CD4-positive, alpha-beta T cell (primary cell): ENCODE data around the gene ATM. TPM values are rescaled to one million over a fixed set of nuclear protein-coding genes. Genes with fewer than 3 reads are reported as not detected.
A peak's percentile ranks its signal among the peaks of the same experiment; 100 is the strongest.

Source experiments
- ATAC-seq: fragments of 200-7000 bp; cut with Tn5 transposase; one replicate; pipeline ENCODE4 v1.10.0; 2022; ENCODE audit warnings: mild to moderate bottlenecking; ENCODE audit not compliant: poor library complexity
- CTCF ChIA-PET: fragments of 350-600 bp; sonication (Branson Sonifier 250); formaldehyde crosslinking; loops from one replicate; lab custom pipeline; 2021; ENCODE audit warnings: antibody characterized with exemption, inconsistent platforms; lab: Charles Lee
- POLR2A ChIA-PET: fragments of 350-600 bp; sonication (Branson Sonifier 250); formaldehyde crosslinking; loops from one replicate; lab custom pipeline; 2021; ENCODE audit warnings: antibody characterized with exemption, inconsistent platforms; lab: Charles Lee
- DNase-seq, 14 experiments: peaks; one replicate each; pipeline ENCODE4 v3.0.0-alpha.2; 2013 to 2020; ENCODE audit warnings: mixed read lengths in 2 of 14
- H3K27ac ChIP-seq, 2 donors: one replicate each; pipeline versions ENCODE4 v1.5.1 to v1.7.0; 2013; ENCODE audit warnings: low read length in 2 of 2, low read depth in 1 of 2, mild to moderate bottlenecking in 1 of 2
- H3K27me3 ChIP-seq, 2 experiments: 1 replicate in 1 of 2; 2 replicates in 1 of 2; pipeline versions ENCODE4 v1.6.1 to v1.7.0; 2013; ENCODE audit warnings: low read length in 2 of 2, control low read depth in 1 of 2, mild to moderate bottlenecking in 1 of 2, moderate library complexity in 1 of 2; ENCODE audit not compliant: insufficient read depth in 2 of 2, control insufficient read depth in 1 of 2
- H3K36me3 ChIP-seq: one replicate; pipeline ENCODE4 v1.6.1; 2013; ENCODE audit warnings: low read length, control low read depth; ENCODE audit not compliant: insufficient read depth
- H3K4me1 ChIP-seq: one replicate; pipeline ENCODE4 v1.6.1; 2013; ENCODE audit warnings: low read length, control low read depth; ENCODE audit not compliant: insufficient read depth
- H3K4me3 ChIP-seq: one replicate; pipeline ENCODE4 v1.5.1; 2013; ENCODE audit warnings: mild to moderate bottlenecking, low read length, moderate library complexity
- H3K9me3 ChIP-seq, 2 experiments: 1 replicate in 1 of 2; 2 replicates in 1 of 2; pipeline versions ENCODE4 v1.6.1 to v1.7.0; 2013; ENCODE audit warnings: low read length in 2 of 2, mild to moderate bottlenecking in 2 of 2, control low read depth in 1 of 2, moderate library complexity in 1 of 2; ENCODE audit not compliant: control insufficient read depth in 1 of 2, insufficient read depth in 1 of 2
- H3K27ac Mint-ChIP-seq: one replicate; pipeline ENCODE4 v1.8.0; 2020; ENCODE audit warnings: mixed read lengths
- H3K27me3 Mint-ChIP-seq: one replicate; pipeline ENCODE4 v1.8.0; 2021; ENCODE audit warnings: mixed read lengths
- H3K36me3 Mint-ChIP-seq: one replicate; pipeline ENCODE4 v1.8.0; 2021; ENCODE audit warnings: low read depth, mixed read lengths
- H3K4me1 Mint-ChIP-seq: one replicate; pipeline ENCODE4 v1.8.0; 2021; ENCODE audit warnings: low read depth, mixed read lengths
- H3K4me3 Mint-ChIP-seq: one replicate; pipeline ENCODE4 v1.8.0; 2020; ENCODE audit warnings: mild to moderate bottlenecking, mixed read lengths
- H3K9me3 Mint-ChIP-seq: one replicate; pipeline ENCODE4 v1.8.0; 2020; ENCODE audit warnings: mixed read lengths
- CTCF ChIP-seq: fragments of 200-600 bp; IDR thresholded peaks from one replicate; pipeline ENCODE4 v1.8.0; 2022; ENCODE audit warnings: antibody characterized with exemption, mild to moderate bottlenecking
- intact Hi-C, 2 experiments: fragments of 100-400 bp; cut with DNase I in 1 of 2; cut with micrococcal nuclease in 1 of 2; formaldehyde crosslinking; loops; one replicate each; pipeline versions ENCODE4 v1.15.1 to v1.9.0; 2023 to 2025; cut with DNase I, micrococcal nuclease
- total RNA-seq, 174 experiments: library from RNA in 2 of 174; stranded (reverse) in 2 of 174; gene quantifications; one replicate each; pipeline ENCODE4 v1.2.3 and lab custom pipeline; 2021 to 2026

The ATM gene
- total RNA-seq, 2 experiments from 2014 or later: 307 to 329 TPM

- CTCF ChIA-PET: interaction anchor here (1.1 to 1.4 kb wide), 2 partner anchors 10 to 89 kb away, joined by 3 to 4 read pairs; no protein-coding TSS in a partner anchor
- POLR2A ChIA-PET: interaction anchor here (0.6 to 1.7 kb wide), 6 partner anchors 10 to 79 kb away, joined by 3 to 10 read pairs (median 4); partner anchors contain the start of genes ATM and NPAT
Observed at GRCh38 chr11:108206969-108207682, 15.7 kb upstream of the ATM start.

DNA sequence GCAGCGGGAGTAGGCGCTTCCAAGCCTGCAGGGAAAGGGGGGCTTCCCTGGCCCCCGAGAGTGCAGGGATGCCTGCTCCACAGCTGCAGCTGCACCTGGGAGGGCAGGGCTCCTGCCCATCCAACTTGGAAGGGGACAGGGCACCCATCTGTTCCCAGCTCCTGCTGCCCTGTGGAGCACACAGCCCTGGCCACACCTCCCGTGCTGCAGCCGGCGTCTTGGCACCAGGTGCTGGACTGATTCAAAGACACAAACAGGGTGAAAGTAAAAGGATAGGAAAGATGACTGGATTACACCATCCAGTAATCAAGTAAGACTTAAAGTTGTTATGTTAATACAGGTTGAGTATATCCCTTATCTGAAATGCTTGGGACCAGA lies 15.2 kb upstream of the ATM start:
- Histone ChIP-seq H3K9me3 (peaks cover 9 to 28% of the 10 kb centered on the region in 2 experiments), H3K27ac (no peak overlapping the region), H3K4me3 (no peak overlapping the region), H3K27me3 (no peaks in the 10 kb centered on the region), H3K36me3 (peaks cover 90% of the 10 kb centered on the region), H3K4me1 (peaks cover 29% of the 10 kb centered on the region)
- peaks cover 3% of the 10 kb centered on the region for H3K9me3 Mint-ChIP-seq
- H3K4me1 Mint-ChIP-seq: peaks cover 62% of the 10 kb centered on the region
- H3K36me3 Mint-ChIP-seq: peaks cover 100% of the 10 kb centered on the region
- H3K27me3 Mint-ChIP-seq: no peaks in the 10 kb centered on the region
- no peak for TF ChIP-seq CTCF
- H3K4me3 Mint-ChIP-seq: no peak overlapping the region
- ATAC-seq: no peak
- CTCF ChIA-PET: interaction anchor here (0.6 to 1.4 kb wide), 3 partner anchors 11 to 112 kb away, joined by 3 to 4 read pairs (median 3); no protein-coding TSS in a partner anchor
- POLR2A ChIA-PET: interaction anchor here (1.0 to 1.1 kb wide), 2 partner anchors 31 to 44 kb away, joined by 3 read pairs; no protein-coding TSS in a partner anchor
- DNase-seq: no peak
- intact Hi-C loops: no loop called here
- H3K27ac Mint-ChIP-seq: no peak overlapping the region

More at GRCh38 chr11:108206969-108207682, 15.7 kb upstream of the ATM start:
- Histone ChIP-seq H3K9me3 (peaks cover 9 to 28% of the 10 kb centered on the region in 2 experiments), H3K36me3 (peaks cover 91% of the 10 kb centered on the region), H3K4me3 (no peak overlapping the region), H3K27ac (no peak overlapping the region), H3K4me1 (peaks cover 33% of the 10 kb centered on the region), H3K27me3 (no peaks in the 10 kb centered on the region)
- Mint-ChIP-seq H3K27ac (no peak overlapping the region), H3K36me3 (peaks cover 98% of the 10 kb centered on the region), H3K27me3 (no peaks in the 10 kb centered on the region), H3K9me3 (peaks cover 3% of the 10 kb centered on the region), H3K4me1 (peaks cover 63% of the 10 kb centered on the region), H3K4me3 (no peak overlapping the region)
- TF ChIP-seq CTCF: no peak
- no peak for ATAC-seq
- no peak for DNase-seq
- intact Hi-C loops: no loop called here

DNA sequence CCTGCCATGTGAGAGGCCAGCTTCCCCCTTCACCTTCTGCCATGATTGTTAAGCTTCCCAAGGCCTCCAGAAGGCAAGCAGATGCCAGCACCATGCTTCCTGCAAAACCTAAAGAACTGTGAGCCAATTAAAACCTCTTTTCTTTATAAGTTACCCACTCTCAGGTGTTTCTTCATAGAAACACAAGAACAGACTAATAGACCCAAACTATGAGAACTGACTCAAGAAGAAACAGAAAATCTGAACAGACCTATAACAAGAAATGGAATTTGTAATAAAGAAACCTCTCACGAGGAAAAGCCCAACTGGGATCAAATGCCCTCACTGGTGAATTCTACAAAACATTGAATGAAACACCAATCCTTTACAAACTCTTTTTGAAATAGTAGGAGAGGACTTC lies 12.4 kb upstream of the ATM start:
- H3K27ac Mint-ChIP-seq: peak overlapping the region; percentile 66
- H3K36me3 Mint-ChIP-seq: peaks cover 96% of the 10 kb centered on the region
- no peaks in the 10 kb centered on the region for H3K27me3 Mint-ChIP-seq
- no peak for DNase-seq
- no peak for TF ChIP-seq CTCF
- ChIA-PET CTCF (no interaction called here), POLR2A (interaction anchor here (1.4 kb wide), 1 partner anchor 8 kb away, joined by 3 read pairs; no protein-coding TSS in a partner anchor)
- H3K36me3 ChIP-seq: peaks cover 81% of the 10 kb centered on the region
- ATAC-seq: no peak
- H3K4me1 Mint-ChIP-seq: peaks cover 66% of the 10 kb centered on the region
- H3K9me3 Mint-ChIP-seq: peaks cover 3% of the 10 kb centered on the region
- no peak overlapping the region for H3K4me3 ChIP-seq
- peak overlapping the region; percentile 21 for H3K4me3 Mint-ChIP-seq
- intact Hi-C loops: no loop called here
- peaks cover 9 to 21% of the 10 kb centered on the region in 2 experiments for H3K9me3 ChIP-seq
- H3K27me3 ChIP-seq: no peaks in the 10 kb centered on the region
- H3K4me1 ChIP-seq: peaks cover 17% of the 10 kb centered on the region
- no peak overlapping the region for H3K27ac ChIP-seq
